Activated naive CD4-positive, alpha-beta T cell treated with anti-CD3 and anti-CD28 coated beads, Interleukin-2, amount 50 U/mL, for 72 hours (primary cell): ENCODE results near the gene PMEL. TPM values are rescaled to one million over a fixed set of nuclear protein-coding genes. Genes with fewer than 3 reads are reported as not detected.
"Not testable (repeated sequence)": the region's sequence is repeated elsewhere in the genome, so short reads cannot be mapped to it uniquely, and the experiment has no call there.

ENCODE experiments used
- ATAC-seq, 2 donors: fragments of 150-1000 bp; cut with Tn5 transposase; 2 replicates each; pipeline ENCODE4 v1.10.0; 2021; ENCODE audit warnings: mild to moderate bottlenecking in 2 of 2, moderate library complexity in 2 of 2
- DNase-seq, 2 donors: peaks; one replicate each; pipeline ENCODE4 v3.0.0; 2021 to 2022; ENCODE audit warnings: low spot score in 2 of 2
- H3K27ac Mint-ChIP-seq, 2 donors: one replicate each; pipeline ENCODE4 v1.8.0; 2022; ENCODE audit warnings: mild to moderate bottlenecking in 2 of 2, mixed read lengths in 2 of 2
- H3K36me3 Mint-ChIP-seq, 2 donors: one replicate each; pipeline ENCODE4 v1.8.0; 2022; ENCODE audit warnings: mixed read lengths in 2 of 2
- H3K9me3 Mint-ChIP-seq, 2 donors: one replicate each; pipeline ENCODE4 v1.8.0; 2022; ENCODE audit warnings: mixed read lengths in 2 of 2
- total RNA-seq, 2 donors: library from RNA; stranded (reverse); gene quantifications; one replicate each; pipeline ENCODE4 v1.2.3, GENCODE V29; 2022

Gene PMEL
- total RNA-seq, 2 donors from 2014 or later: 1.2 to 5.6 TPM

GRCh38 chr12:55993230-55993853 lies 27.5 kb upstream of the PMEL start:
- no peak for ATAC-seq
- peaks cover 6 to 29% of the 10 kb centered on the region in 2 donors for H3K36me3 Mint-ChIP-seq
- no peak for DNase-seq
- no peaks in the 10 kb centered on the region for H3K9me3 Mint-ChIP-seq
- peak overlapping the region in 1 of 2 donors; percentile 49 for H3K27ac Mint-ChIP-seq

- ATAC-seq (no peak), DNase-seq (no peak)
- Mint-ChIP-seq H3K27ac (no peak overlapping the region), H3K36me3 (peaks cover 6 to 23% of the 10 kb centered on the region in 2 donors), H3K9me3 (no peaks in the 10 kb centered on the region)
Measured at GRCh38 chr12:55991110-55991509, 25.3 kb upstream of the PMEL start.

- not testable (repeated sequence) for ATAC-seq, H3K9me3 Mint-ChIP-seq
- H3K36me3 Mint-ChIP-seq: peaks cover 6 to 13% of the 10 kb centered on the region in 2 donors
- peak in 1 of 2 donors; percentile 7 for DNase-seq
- peak overlapping the region; percentile 56 to 66 for H3K27ac Mint-ChIP-seq
Measured at GRCh38 chr12:55985976-55986375, 20.1 kb upstream of the PMEL start.

GRCh38 chr12:55985341-55985740 lies 19.5 kb upstream of the PMEL start:
- Mint-ChIP-seq H3K27ac (peak overlapping the region in 1 of 2 donors; percentile 56), H3K36me3 (peaks cover 6 to 7% of the 10 kb centered on the region in 2 donors), H3K9me3 (no peaks in the 10 kb centered on the region)
- DNase-seq (no peak), ATAC-seq (no peak)

- peaks cover 2 to 4% of the 10 kb centered on the region in 2 donors for H3K36me3 Mint-ChIP-seq
- no peak for DNase-seq
Measured at GRCh38 chr12:55984861-55985260, 19.0 kb upstream of the PMEL start.

GRCh38 chr12:55983232-55983842 lies 17.5 kb upstream of the PMEL start:
- H3K27ac Mint-ChIP-seq: no peak overlapping the region
- peaks cover 0 to 1% of the 10 kb centered on the region in 2 donors for H3K36me3 Mint-ChIP-seq
- DNase-seq (no peak), ATAC-seq (no peak)
- H3K9me3 Mint-ChIP-seq: no peaks in the 10 kb centered on the region

More at GRCh38 chr12:55984861-55985260, 19.0 kb upstream of the PMEL start:
- no peak overlapping the region for H3K27ac Mint-ChIP-seq
- H3K9me3 Mint-ChIP-seq: no peaks in the 10 kb centered on the region
- ATAC-seq: no peak

- Mint-ChIP-seq H3K27ac (no peak overlapping the region), H3K9me3 (no peaks in the 10 kb centered on the region), H3K36me3 (peaks cover 0 to 9% of the 10 kb centered on the region in 2 donors)
- DNase-seq (no peak), ATAC-seq (no peak)
Measured at GRCh38 chr12:55982319-55982936, 16.6 kb upstream of the PMEL start.

- not testable (repeated sequence) for H3K36me3 Mint-ChIP-seq, DNase-seq, H3K9me3 Mint-ChIP-seq, ATAC-seq, H3K27ac Mint-ChIP-seq
Measured at GRCh38 chr12:55981882-55982281, 16.0 kb upstream of the PMEL start.

- ATAC-seq: no peak
- Mint-ChIP-seq H3K27ac (no peak overlapping the region), H3K9me3 (no peaks in the 10 kb centered on the region), H3K36me3 (peaks cover 0 to 9% of the 10 kb centered on the region in 2 donors)
- DNase-seq: no peak
Measured at GRCh38 chr12:55979069-55979468, 13.2 kb upstream of the PMEL start.

- H3K27ac Mint-ChIP-seq: peak overlapping the region in 1 of 2 donors; percentile 48
- no peaks in the 10 kb centered on the region for H3K9me3 Mint-ChIP-seq
- peaks cover 0 to 9% of the 10 kb centered on the region in 2 donors for H3K36me3 Mint-ChIP-seq
- ATAC-seq (no peak), DNase-seq (no peak)
Measured at GRCh38 chr12:55978393-55978792, 12.6 kb upstream of the PMEL start.

GRCh38 chr12:55974308-55974730 lies 8.5 kb upstream of the PMEL start:
- Mint-ChIP-seq H3K9me3 (no peaks in the 10 kb centered on the region), H3K36me3 (peaks cover 0 to 9% of the 10 kb centered on the region in 2 donors), H3K27ac (no peak overlapping the region)
- peak in 1 of 2 donors; percentile 42 for DNase-seq
- ATAC-seq: peak; percentile 12 to 21

GRCh38 chr12:55973599-55974307 lies 7.9 kb upstream of the PMEL start, which contains the start of gene RAB5B:
Gene RAB5B (plus strand): TSS chr12:55974078. CDS start chr12:55986961, 12,883 bp downstream.
- ATAC-seq: peak; percentile 90 to 93
- peaks cover 0 to 9% of the 10 kb centered on the region in 2 donors for H3K36me3 Mint-ChIP-seq
- DNase-seq: peak; percentile 95 to 99
- H3K27ac Mint-ChIP-seq: no peak within 1 kb of the TSS
- H3K9me3 Mint-ChIP-seq: no peaks in the 10 kb centered on the region

GRCh38 chr12:55972911-55973598 lies 7.2 kb upstream of the PMEL start:
- peaks cover 5 to 8% of the 10 kb centered on the region in 2 donors for H3K36me3 Mint-ChIP-seq
- DNase-seq (no peak), ATAC-seq (no peak)
- no peak overlapping the region for H3K27ac Mint-ChIP-seq
- no peaks in the 10 kb centered on the region for H3K9me3 Mint-ChIP-seq

GRCh38 chr12:55972456-55972855 lies 6.6 kb upstream of the PMEL start:
- ATAC-seq (no peak), DNase-seq (no peak)
- Mint-ChIP-seq H3K27ac (no peak overlapping the region), H3K36me3 (peaks cover 10 to 11% of the 10 kb centered on the region in 2 donors), H3K9me3 (no peaks in the 10 kb centered on the region)

GRCh38 chr12:55972042-55972441 lies 6.2 kb upstream of the PMEL start:
- peak overlapping the region in 1 of 2 donors; percentile 88 for H3K27ac Mint-ChIP-seq
- ATAC-seq: no peak
- peaks cover 13 to 15% of the 10 kb centered on the region in 2 donors for H3K36me3 Mint-ChIP-seq
- no peaks in the 10 kb centered on the region for H3K9me3 Mint-ChIP-seq
- no peak for DNase-seq

GRCh38 chr12:55970775-55971174 lies 4.9 kb upstream of the PMEL start:
- no peak for ATAC-seq
- H3K27ac Mint-ChIP-seq: no peak overlapping the region
- DNase-seq: no peak
- no peaks in the 10 kb centered on the region for H3K9me3 Mint-ChIP-seq
- H3K36me3 Mint-ChIP-seq: peaks cover 19 to 23% of the 10 kb centered on the region in 2 donors
